Stimulated activated CD8-positive, alpha-beta memory T cell treated with anti-CD3 and anti-CD28 coated beads, Interleukin-2, amount 100 ng/mL, for 1 hour (primary cell): ENCODE data around the gene IMP4.
A peak's percentile ranks its signal among the peaks of the same experiment; 100 is the strongest.

Experiments used
- DNase-seq, 2 donors: peaks; one replicate each; pipeline ENCODE4 v3.0.0-alpha.2; 2020; ENCODE audit warnings: low read depth in 2 of 2

IMP4 gene

DNA sequence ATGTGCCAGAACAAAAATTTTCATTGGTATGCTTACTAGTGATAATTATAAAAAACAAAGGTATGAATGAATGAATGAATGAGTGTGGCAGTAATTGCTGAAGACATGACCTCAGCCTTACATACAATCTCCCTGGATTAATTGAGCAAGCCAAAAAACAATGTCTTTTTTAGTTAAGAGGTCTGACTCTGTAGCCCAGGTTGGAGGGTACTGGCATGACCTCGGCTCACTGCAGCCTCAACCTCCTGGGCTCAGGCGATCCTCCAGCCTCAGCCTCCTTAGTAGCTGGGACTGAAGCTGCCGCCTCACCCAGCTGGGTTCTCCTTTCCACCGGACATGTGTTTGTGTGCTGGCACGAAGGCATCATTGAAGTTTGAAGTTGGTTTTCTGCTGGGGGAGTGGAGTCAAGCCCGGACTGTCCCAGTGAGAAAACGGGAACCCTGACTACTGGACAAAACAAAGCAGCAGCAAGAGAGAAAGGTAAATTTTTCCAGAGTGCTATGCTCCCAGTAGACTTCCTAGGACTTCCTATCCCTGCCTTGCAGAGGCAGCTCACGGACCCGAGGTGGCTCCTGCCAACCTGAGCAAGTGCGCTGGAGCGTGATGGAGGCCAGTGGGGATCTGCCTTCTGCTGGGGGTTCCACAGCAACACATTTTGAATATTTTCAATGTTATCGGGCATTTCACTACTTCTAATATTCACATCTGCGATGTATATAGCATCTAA, 6.4 kb upstream of the IMP4 start:
- DNase-seq = no peak

GRCh38 chr2:130336877-130337734, 5.6 kb upstream of the IMP4 start:
- DNase-seq = no peak

DNA sequence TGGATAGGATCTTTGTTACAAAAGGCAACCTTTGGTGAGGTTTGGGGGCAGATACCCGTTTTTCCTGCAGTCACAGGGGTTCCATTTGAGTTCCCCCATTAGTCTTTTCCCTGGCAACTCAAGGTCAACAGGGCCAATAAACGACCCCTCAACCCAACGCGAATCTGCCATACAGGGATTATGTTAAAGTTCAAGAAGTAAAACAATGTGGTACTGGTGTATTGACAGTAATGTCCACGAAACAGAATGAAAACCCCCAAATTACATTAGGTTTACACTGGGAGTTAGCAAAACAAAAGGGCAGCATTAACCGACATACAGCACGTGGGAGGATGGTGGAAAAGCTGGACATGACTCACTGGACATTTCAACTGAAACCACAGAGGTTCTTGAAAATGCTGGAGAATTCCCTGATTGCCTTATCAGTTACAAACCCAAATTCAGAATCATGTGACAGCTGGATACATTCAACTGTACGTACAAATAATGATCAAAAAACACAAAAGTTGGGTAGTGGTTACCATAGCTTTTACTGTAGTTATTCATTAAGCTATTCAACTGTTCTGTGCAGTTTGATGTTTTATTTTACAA, 4.9 kb upstream of the IMP4 start:
- DNase-seq = no peak

- no peak for DNase-seq
Observed at GRCh38 chr2:130338793-130339345, 3.8 kb upstream of the IMP4 start.

DNA sequence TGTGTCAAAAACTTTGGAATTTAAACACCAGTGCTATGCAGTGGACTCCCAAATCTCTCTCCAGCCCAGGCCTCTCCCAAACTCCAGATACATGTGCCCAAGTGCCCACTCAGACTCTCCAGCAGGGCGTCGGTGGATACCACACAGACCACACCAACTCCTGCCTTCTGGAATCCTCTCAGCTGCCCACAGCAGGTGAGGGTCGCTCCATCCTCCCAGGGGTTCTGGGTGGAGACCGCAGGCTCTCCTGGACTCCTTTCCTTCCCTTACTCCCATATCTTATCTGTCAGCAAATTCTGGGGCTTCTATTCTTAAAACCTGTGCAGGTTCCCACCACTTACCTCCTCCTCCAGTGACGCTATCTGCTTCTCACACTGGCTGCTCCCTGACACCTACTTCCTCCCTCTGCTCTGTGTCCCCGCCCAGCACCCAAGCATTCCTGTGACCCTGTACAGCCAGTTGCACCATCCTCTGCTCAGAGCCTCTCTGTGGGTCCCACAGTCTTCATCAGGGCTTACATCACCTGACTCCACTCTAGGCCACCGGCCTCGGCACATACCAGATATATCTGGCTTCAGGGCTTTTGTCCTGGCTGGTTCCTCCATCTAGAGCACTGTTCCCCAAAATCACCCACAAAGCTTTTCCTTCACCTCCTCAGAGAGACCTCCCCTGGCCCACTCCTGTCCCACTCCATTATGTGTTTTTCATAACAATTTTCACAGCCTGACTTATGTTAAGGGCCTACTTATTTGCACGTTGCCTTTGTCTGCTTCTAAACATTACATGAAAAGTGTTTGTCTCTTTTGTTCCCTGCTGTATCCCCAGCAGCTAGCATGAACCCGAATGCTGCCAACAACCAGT, 2.6 kb upstream of the IMP4 start:
- DNase-seq = no peak

DNA sequence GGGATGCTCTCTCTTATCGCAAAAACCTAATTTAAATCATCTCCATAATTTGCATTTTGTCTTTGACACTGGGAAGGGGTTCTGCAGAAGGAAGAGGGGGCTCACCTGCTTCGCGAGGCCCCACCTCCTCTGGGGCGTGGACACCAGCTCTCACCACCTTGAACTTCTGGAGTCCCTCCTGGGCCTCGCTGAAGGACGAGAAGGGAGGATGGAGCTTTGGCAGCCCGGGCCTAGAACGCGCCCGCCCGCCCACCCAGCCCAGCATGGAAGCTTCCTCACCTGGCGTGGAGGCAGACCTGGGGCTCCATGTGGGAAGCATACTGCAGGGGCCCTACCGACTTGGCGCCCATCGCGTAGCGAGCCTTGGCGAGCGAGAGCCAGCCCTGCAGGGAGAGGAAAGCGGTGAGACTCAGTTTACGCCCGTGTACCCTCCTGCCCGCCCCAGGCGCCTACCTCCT, 1.1 kb upstream of the IMP4 start:
- no peak for DNase-seq

- peak; percentile 66 to 70 for DNase-seq
Observed at GRCh38 chr2:130342020-130342532, 621 bp upstream of the IMP4 start.

GRCh38 chr2:130344578-130344977, 1.9 kb downstream of the IMP4 start:
- no peak for DNase-seq

GRCh38 chr2:130345091-130345490, 2.4 kb downstream of the IMP4 start:
- DNase-seq = no peak

- no peak for DNase-seq
Observed at GRCh38 chr2:130345611-130346010, 2.9 kb downstream of the IMP4 start.

DNA sequence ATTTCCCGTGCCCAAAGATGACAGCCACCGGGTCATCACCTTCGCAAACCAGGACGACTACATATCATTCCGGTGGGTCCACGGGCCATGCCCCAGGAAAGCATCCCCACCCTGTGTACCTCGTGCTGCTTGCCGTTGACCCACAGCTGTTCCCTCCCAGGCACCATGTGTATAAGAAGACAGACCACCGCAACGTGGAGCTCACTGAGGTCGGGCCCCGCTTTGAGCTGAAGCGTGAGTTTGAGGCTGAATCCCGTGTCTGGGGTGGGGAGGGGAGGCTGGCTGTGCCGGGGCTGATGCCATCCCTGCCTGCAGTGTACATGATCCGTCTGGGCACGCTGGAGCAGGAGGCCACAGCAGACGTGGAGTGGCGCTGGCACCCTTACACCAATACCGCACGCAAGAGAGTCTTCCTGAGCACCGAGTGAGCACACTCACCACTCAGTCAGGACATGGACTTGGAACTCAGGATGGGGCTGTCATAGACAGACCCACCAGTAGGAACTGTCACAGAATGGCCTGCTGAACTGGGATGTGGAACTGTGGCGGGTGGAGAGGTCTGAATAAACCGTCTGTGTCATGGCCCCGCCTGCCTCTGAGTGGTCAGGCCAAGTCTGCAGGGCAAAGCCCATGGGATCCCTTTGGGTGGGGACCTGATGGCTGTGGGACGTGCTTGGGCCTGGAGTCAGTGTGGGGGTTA, 3.5 kb downstream of the IMP4 start:
- DNase-seq = no peak

GRCh38 chr2:130346741-130347066, 4.0 kb downstream of the IMP4 start:
- no peak for DNase-seq

DNA sequence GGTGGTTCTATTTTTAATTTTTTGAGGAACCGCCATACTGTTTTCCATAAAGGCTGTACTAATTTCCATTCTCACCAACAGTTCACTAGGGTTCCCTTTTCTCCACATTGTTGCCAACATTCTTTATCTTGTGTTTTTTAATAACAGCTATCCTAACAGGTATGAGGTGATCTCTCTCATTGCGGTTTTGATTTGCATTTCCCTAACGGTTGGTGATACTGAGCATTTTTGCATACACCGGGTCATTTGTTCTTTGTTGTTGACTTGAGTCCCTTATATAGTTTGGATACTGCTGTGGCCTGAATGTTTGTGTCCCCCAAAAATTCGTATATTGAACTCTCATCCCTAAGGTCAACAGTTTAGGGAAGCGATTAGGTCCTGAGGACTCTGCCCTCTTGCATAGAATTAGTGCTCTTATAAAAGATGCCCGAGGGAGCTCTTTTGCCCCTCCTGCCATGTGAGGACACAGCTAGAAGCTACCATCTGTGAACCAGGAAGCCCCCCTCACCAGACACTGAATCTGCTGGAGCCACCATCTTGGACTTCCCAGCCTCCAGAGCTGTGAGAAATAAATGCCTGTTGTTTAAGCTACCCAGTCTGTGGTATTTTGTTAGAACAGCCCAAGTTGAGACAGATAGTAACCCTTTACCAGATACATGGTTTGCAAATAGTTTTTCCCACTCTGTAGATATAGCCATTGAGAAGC, 4.7 kb downstream of the IMP4 start:
- no peak for DNase-seq

DNA sequence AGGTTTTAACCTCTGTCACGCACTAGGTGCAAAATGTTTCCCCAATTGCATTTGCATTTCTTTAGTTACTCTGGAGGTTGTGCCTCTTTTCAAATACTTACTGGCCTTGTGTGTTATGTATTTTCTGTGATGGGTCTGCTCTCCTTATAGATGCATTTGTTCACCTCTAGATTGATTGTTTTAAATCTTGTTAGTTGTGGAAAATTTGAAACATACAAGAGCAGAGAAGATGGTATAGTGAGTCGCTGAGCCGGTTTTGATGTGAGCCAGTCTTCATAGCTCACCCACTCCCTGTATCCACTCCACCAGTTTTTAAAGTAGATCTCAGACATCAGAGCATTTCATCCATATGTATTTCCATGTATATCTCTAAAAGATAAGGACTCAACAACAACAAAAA, 6.5 kb downstream of the IMP4 start:
- DNase-seq = no peak

GRCh38 chr2:130351711-130352110, 9.0 kb downstream of the IMP4 start:
- no peak for DNase-seq

GRCh38 chr2:130352237-130352636, 9.5 kb downstream of the IMP4 start:
- no peak for DNase-seq

DNA sequence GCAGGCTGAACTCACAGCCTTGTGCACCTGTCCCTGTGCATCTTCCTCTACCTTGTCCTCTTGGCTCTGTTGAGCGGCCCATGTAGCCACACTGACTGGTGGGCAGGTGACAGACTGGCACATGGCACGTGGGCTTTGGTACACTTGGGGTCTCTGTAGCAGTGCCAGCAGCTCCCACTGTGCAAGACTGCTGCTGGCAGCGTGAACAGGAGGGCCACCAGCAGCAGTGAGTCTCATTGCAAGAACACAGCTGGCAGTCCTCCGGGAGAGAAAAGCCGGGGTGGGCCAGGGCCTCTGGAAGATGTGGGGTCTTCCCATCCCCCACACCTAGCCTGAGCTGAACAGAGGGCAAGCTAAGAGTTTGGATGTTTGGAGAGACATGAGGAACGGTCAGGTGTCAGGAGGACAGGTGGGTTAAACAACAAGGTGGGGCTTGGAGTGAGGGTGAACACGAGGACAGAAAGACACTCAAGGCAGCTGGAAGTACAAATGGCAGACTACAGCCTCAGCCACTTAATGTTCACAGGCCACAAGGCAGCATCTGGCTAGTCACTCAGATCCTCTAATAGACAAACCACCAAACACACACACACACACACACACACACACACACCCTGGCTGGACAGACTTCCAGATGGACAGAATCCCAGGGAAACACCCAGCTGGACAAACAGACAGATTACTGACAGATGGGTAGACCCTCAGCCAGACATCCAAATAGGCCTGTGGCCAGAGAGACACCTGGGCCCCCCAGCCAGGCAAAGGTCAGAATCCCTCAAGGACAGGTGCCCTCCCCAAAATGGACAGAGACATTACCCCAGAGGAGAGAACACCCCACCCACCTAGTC, 10.8 kb downstream of the IMP4 start:
- no peak for DNase-seq

DNA sequence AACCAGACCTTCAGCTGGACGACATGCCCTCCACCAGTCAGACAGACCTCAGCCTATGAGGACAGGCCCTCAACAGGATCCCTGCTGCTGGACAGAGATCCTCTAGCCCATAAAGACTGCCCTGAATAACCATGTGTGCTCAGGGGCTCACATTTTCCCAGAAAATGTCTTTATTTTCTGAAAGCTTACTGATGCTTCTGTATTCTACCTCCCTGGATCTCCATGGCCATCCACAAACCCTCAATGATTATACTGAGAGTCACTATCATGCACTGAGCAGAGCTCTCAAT, 11.4 kb downstream of the IMP4 start:
- DNase-seq = no peak

DNA sequence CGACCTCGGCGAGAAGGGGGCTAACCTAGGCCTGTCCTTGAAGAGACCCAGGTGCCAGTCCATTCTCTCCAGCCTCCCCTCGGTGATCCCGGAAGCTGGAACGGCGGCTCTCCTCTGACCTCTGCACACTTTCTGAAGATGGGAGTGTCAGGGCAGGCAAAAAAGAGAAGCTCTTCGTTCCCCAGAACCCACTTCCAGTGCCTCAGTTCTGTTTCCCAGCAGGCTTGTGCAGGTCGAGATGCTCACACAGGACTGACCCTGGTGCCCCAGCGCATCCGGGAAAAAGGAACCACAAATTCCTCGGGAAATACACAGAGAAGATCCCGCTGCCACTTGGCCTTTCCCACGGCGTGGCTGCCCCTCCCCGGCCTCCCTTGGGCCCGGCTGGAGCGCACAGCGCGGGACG, 12.5 kb downstream of the IMP4 start:
- DNase-seq = no peak
